HG03064 (cell line): ENCODE measurements around the gene CACNG3.
"Not testable (repeated sequence)": the region's sequence is repeated elsewhere in the genome, so short reads cannot be mapped to it uniquely, and the experiment has no call there.

Experiments
- ATAC-seq: cut with Tn5 transposase; IDR thresholded peaks from one replicate; pipeline ENCODE4 v1.9.1; 2021; ENCODE audit warnings: low read depth; ENCODE audit not compliant: unreplicated experiment

CACNG3 gene

DNA sequence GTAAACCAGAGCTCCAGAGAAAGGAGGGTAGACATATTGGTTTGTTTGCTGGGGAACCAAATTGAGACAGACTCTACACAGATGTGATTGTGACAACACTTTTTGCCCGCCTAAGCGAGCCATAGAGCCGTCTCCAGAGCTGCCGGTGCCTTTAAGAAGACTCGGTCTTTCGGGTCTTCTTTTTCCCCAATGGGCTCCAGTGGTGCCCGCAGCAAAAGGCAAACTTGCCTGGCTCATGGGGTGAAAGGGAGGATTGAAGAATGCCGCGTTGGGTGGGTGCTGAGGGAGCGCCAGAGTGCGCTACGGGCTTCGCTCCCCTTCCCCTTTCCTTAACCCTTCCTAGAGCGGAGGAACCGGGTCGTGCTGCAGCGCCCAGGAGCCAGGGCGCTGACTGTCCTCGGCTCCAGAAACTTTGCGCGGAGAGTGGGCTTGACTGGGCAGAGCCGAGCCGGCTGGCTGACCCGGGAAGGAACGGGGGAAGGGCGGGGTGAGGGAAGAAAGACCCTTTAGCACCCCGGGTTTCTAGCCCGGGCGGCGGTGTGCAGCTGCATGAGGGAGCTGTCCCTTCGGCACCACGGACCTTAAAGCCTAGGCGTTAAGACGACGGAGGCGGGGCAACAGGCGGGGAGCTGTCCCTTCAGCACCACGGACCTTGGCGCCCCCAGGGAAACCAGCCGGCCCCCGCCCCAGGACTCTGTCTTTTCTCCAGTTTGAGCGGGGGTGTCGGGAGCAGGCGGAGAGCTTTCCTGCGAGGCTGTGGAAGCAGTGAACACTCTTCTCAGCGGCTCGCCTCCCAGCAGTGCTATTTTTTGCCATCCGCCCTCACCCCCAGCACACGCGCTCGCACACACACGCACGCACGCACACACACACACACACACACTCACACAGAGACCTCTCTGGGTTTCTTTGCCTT is at the start of gene CACNG3:
CACNG3 (plus strand) TSS at position 880 of the 916 bp plus-strand sequence. CDS start 420 bp downstream, outside the sequence.
- ATAC-seq: no peak

DNA sequence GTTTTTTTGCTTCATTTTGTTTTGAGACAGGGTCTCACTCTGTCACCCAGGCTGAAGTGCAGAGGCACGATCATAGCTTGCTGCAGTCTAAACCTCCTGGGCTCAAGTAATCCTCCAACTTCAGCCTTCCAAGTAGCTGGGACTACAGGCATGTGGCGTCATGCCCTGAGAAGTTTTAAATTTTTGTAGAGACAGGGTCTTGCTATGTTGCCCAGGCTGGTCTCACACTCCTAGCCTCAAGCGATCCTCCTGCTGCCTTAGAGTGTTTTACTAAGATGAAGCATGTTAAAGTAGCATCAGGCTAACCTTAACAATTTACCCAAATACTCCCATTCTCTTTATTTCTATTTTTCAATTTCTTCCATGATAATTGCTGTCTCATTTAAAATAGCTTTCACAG is 49.2 kb upstream of the CACNG3 start:
- ATAC-seq: no peak

DNA sequence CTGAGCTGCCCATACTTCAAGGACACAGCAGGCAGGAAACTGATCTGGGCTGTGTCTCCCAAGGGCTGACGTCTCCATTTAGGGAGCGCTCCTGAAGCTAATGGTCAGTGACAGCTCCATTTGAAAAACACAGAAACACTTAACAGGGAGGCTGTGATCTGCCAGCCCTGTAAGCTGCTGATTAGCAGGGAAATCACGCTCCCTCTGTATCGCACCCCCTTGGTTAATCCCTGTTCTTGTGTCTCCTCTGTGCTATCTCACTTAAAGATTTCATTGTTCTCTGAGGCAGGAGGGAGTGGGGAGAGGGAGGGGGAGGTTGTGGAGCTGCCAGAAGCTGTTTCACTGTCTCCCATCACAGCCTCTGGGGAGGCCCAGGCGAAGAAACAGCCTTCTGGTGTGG is 47.4 kb upstream of the CACNG3 start:
- no peak for ATAC-seq

DNA sequence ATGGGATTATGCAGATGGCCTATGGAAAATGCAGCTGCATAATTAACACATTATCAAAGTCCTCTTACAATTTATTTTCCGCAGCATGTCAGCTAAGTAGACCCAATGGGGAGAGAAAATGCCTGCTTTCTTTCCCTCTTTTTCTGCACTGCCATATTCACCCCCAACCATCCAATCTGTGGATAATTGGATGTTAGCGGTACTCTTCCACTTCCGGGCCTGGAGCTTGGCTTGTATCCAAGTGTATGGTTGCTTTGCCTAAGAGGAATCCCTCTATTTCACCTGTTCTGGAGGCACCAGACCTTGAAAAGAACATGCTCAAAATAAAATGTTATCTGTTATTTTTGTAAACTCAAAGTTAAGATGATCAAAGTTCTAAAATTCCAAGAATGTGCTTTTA is 41.1 kb upstream of the CACNG3 start:
- ATAC-seq: no peak

DNA sequence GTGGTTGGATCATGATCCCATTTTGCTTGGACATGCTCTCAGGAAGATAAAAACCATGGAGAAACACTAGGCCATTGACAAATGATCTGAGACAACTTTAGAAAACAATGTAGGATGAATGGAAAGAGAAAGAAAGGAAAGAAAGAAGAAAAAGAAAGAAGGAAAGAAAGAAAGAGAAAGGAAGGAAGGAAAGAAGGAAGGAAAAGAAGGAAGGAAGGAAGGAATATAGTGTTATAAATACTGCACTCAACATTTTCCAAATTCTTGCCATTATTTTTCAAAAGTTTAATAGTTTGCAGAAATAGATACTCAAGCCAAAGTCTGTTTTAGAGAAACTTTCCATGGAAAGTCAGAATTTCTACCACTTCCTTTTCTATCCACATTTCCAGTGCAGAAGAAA is 39.2 kb upstream of the CACNG3 start:
- ATAC-seq: no peak

DNA sequence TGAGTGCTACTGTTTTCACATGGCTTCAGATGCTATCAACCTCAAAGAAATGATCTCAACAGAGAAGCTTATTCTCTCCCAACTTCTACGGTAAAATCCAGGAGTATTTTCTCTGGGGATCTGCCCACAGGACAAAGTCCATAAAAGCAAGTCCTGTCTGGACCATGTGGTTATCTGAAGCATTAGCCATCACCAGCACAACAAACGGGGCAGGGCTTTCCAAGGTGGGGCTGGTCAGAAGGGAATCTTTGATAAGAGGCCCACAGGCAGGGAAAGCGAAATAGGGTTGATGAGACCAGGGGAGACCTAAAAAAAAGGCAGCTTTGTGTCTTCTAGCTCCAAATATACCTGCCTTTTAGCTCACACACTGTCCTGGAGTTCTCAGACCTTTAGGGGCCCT is 38.7 kb upstream of the CACNG3 start:
- no peak for ATAC-seq

DNA sequence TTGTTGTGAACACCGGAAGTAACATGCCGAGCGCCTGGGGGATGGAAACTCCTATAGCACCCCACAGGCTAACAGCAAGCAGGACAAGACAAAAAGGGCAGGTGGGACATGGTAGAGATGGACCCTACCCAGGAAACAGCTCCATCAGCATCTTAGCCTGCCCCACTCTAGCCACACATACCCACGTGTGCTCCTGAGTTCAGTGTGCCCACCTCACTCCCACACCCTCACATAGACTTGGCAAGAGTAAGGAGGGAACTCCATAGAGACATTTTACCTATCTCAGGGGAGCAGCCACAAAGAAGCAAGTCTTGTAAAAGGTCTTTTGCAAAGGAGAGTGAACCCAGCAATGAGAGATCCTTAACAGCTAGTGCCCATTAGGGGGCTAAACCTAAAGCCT is 37.8 kb upstream of the CACNG3 start:
- no peak for ATAC-seq

DNA sequence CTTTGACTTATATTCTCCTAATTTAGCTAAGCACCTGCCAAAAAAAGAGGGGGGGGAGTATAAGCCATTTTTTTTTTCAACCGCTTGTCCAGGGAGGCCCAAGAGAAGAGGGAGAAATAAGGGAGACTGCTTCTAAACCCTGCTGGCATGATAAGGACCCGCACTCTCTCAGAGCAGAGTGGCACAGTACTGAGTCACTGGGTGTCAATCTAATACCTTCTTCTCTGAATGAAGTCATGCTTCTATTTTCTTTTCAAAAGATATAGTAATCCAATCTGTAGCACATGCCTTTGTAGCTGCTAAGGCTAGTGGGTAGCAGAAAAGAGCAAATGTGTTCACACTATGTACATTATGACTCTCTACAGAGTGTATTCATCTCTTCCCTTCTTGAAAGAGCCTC is 34.9 kb upstream of the CACNG3 start:
- ATAC-seq: no peak

DNA sequence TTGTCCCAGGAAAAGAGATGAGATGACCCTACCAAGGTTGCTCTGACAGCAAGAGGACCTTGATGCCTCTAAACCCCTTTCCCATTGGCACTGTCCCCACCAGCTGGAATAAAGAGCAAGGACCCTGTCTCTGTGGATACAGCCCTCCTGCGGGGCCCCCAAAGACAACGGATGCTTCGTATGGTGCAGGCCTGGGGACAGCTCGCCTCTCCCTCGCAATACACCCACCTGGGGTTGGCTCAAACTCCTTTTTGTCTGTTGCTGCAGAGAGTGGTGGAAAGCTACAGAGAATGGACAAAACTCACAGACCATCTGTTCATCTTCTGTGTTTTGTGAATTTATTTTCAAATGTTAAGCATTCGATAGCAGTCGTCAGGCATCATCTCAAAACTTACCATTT is 27.6 kb upstream of the CACNG3 start:
- no peak for ATAC-seq

DNA sequence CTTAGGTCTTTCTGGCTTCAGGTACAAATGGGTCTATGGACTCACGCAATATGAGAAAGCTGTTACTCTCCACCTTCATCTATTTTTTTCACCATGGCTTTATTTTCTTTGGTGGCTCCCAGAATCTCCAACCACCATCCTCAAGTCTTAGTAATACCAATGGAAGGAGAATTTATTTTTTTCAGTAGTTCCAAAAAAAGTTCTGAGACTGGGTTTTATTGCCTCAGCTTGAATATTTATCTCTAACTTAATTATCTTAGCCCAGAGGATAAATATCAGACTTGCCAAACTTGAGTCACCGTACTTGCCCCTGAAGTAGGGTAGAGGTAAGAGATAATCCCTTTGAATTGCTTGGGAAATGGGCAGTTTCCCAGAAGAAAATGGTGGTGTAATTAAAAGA is 23.2 kb upstream of the CACNG3 start:
- ATAC-seq: no peak

DNA sequence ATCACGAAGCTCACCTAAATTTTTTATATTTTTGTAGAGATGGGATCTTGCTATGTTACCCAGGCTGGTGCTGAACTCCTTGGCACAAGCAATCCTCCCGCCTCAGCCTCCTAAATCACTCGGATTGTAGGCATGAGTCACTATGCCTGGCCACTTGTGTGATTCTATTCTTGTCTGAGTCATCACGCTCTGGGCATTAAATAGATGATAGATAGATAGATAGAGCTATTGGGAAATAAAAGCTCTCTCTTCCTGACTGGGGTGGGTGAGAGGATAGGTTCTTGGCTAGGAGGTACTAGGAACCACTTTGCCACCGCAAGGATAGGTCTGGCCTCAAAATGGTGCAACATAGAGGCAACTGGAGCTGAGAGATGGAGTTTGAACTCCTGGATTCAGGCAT is 21.4 kb upstream of the CACNG3 start:
- ATAC-seq: no peak

DNA sequence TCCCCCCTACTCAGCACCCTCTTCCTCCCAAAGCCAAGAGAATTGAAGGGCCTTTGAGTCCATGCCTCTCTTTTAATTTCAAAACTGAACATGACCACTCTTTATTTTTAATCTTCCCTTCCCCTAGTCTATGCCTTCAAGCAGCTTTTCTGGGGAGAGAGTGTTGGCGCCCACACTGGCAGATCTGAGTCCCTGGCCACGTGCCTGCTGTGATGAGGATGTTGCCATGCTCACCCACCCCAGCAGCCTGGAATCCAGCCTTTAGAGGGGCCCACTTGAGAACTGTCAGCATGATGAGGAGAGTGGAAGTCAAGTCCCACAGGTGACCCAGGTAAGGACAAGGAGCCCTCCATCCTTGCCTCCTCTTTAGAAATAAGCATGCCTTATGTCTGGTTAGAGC is 20.3 kb upstream of the CACNG3 start:
- ATAC-seq: no peak

DNA sequence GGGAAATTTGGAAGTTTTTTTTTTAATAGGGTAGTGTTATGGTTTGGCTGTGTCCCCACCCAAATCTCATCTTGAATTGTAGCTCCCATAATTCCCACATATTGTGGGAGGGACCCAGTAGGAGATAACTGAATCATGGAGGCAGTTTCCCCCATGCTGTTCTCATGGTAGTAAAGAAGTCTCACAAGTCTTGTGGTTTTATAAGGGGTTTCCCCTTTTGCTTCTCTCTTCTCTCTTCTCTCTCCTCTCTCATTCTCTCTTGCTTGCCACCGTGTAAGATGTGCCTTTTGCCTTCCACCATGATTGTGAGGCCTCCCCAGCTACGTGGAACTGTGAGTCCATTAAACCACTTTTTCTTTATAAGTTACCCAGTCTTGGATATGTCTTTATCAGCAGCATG is 17.3 kb upstream of the CACNG3 start:
- not testable (repeated sequence) for ATAC-seq

DNA sequence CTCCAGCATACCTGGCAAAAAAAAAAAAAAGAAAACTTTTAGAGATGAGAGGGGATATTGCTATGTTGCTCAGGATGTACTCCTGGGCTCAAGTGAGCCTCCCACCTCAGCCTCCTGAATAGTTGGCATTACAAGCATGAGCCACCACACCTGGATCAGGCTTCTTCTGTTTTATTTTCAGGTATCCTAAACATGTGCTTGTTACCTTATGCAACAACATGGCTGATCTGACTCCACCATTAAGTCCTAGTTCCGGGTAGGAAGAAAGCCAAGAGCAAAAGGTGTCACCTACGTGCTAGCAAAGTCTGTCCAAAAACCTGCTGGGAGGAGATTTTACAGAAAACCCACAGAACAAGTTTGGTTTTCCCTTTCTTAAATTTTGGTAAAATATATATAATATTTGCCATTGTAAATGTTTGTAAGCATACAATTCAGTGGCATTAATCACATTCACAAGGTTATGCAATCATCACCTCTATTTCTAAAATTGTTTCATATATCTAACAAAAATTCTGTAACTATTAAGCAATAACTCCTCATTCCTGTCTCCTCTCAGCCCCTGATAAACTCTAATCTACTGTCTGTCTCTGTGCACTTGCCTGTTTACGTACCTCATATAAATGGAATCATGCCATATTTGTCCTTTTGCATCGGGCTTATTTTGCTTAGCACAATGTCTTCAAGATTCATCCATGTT is 9.1 kb upstream of the CACNG3 start:
- ATAC-seq: no peak

DNA sequence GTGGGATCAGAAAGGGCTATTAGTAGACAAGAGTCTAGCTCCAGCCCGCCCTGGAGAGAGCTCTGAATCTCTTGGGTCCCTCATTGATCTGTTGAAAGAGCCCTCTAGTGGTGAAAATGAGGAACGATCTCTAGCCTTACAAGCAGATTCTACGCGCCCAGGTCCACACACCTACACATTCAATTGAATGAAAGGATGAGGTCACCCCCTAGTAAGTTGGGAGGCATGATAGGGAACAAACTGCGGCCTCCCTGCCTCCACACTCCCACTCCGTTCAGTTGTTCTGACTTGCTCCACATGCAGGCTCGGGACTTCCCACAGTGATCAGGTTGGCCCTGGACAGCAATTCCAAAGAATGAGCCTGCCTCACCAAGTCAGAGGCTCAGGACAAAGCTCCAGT is 2.9 kb upstream of the CACNG3 start:
- ATAC-seq: no peak

DNA sequence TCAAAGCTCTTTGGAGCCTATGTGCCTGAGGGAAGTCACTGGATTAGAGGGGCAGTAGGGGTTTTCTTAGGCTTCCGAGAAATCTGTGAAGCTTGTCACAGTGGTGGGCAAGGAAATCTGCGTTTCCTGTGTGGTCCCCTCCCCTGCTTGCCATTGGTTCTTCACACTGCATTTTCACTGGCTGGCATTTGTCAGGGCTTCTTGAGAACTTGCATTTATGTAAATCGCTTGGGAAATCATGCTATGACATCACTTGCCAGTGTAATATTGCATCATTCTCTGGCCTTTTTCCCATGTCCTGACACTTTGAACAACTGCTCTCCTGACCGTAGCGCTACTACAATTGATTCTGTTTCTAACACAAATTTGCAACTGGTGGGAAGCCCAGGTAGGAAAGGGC is 1.8 kb downstream of the CACNG3 start:
- no peak for ATAC-seq

DNA sequence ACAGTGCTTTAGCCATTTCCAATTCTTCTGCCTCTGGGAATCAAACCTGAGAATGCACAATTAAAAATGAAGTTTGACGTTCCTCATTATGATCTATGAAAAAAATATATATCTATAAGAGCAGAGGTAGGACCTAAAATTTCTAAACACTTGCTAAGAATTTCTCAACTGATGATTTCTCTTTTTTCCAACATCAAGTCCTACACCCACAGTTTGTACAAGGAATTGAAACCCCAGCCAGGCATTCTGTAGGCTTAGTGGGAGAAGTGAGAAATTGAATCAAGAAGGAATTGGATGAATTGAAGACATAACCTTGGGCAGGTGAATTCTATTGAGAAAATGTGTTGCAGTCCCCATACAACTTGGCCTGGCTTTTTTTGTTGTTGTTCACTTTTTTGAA is 2.7 kb downstream of the CACNG3 start:
- no peak for ATAC-seq

DNA sequence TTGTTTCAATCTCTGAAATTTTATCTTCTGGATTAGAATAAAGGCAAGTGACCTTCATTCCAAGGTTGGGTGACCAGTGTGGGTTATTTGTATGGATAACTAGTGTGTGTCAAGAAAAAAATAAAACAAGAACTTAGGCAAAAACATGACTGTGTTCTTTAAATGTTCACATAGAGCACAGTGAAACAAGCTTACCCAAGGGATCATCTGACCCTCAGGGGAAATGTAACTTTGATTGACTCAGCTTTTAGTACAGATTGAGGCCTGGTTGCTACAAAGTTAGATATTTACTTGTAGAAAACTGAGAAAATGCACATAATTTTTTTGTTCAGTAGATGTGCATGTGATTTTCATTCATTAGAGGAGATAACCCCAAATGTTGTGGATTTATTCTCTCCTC is 6.7 kb downstream of the CACNG3 start:
- no peak for ATAC-seq

DNA sequence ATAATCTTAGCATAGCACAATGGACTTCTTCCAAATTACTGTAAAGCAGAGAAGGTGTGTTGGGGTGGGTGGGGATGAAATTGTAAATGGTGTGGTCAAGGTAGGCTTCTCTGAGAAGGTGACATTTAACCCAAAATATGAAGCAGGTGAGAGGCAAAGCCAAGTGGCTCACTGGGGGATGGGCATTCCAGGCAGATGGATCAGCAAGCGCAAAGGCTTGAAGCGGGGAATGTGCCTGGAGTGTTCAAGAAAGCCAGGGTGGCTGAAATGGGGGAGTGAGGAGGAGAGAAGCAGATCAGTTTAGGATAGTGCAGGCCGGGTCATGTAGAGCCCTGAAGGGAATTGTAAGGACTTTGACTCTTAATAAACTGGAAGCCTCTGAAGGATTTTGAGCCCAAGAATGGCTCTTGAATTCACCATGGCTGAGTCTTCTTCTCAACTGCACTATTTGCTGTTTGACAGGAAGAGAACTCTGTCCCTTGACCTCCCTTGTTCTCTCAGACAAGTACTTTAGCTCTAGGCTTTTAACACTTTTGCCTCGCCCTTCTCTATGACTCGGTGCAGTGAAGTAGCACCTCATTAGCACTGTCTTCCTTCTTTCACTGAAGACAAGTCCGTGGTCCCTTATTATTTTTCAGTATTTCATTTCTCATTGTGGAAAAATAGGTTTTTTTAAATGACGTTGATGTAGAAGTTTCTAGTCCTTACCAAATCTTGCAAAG is 14.7 kb downstream of the CACNG3 start:
- ATAC-seq: no peak

DNA sequence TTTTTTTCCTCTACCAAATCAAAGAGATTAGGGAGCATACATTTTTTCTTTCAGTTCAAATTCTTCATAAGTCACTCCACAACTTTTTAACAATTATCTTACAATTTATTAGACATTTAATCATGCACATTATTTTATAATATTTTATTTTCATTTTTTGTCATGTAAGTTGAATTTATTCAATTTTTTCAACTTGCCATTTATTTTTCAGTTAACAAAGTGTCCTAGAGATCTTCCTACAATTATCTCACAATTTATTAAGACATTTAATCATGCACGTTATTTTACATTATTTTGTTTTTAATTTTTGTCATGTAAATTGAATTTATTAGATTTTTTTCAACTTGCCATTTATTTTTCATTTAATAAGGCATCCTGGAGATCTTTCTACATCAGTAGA is 16.2 kb downstream of the CACNG3 start:
- no peak for ATAC-seq

DNA sequence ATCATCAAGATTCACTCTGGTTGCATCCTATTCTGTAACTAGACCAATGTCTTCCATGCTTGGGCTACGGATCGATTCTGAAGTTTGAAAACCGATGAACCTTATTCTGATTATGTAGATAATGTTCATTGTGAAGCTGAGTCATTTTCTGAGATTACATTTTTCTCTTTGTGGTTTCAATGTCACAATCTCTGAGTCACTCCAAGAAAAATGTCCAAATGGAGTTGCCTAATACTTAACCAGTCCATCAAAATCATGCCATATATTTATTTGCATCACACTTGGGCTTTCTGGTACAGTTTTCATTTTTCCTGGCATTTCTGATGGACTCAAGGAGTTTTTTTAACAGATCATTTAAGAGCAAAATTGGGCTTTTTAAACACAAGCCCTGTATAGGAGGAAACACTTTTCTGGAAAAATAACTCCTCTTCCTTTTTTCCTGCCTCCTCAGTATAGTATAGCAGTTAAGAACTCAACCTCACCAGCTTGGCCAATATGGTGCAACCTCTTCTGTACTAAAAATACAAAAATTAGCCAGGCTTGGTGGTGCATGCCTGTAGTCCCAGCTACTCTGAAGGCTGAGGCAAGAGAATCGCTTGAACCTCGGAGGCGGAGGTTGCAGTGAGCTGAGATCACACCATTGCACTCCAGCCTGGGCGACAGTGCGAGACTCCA is 17.5 kb downstream of the CACNG3 start:
- ATAC-seq: no peak
